ENCODE measurements around the gene CD300C.
"Not testable (repeated sequence)": the region's sequence is repeated elsewhere in the genome, so short reads cannot be mapped to it uniquely, and the experiment has no call there.

Gene CD300C

DNA sequence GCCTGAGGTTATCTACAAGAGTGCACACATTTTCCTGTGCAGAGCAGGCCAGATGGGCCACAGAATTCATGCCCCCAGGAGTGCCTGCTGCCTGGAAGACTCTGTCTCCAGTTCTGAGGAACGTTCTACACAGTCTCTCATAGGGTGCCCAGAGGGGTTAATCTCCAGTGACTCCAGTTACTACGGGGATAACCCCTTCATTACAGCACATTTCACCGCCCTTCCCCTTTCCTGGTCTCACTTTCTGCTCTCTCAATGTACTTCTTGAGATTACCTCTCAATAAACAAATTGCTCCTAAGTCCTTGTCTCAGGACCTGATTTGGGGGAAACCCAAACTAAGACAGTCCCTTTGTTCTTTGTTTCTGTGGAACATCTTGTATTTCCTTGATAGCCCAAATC lies 15.7 kb upstream of the CD300C start:
- DNase-seq (ENCODE audit: low spot score): no peak

DNA sequence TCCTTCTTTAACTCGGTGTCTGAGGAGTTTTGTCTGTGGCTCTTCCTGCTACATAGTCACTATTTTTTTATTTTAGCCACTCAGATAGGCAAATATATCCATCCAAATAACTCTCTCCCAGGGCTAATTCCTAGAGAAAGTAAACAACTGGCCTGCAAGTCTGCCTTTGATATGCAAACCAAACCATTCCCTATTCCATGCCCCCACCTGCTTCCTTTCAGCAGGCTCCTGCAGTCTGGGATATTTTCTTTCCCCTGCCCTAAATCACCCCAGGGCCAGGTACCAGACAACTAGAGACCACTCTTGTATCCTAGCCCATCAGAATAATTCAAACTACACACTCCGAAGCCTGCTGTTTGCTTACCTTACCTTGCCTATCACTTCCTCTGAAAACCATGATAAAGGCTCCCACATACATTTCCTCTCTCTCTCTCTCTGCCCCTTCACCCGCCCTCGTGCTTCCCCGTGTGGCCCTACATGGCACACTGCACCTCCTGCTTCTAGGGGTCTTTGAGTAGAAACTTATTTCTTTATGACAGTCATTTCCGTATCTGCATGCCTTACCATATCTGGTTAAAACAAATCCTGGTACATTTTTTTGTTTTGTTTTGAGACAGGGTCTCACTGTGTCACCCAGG lies 13.1 kb upstream of the CD300C start:
- no peak for DNase-seq (ENCODE audit: low spot score)

DNA sequence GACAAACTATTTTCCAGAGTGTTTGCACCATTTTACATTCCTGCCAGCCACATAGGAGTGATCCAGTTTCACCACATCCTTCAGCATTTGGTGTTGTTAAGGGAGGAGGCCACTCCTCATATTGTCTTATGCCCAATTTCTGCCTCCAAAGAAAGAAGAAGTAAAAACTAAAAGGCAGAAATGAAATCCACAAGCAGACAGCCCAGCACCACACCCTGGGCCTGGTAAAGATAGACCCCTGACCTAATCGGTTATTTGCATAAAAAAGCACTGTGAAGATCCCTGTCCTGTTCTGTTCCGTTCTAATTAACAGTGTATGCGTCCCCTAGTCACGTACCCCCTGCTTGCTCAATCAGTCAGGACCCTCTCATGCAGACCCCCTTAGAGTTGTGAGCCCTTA lies 12.5 kb upstream of the CD300C start:
- DNase-seq (ENCODE audit: low spot score): not testable (repeated sequence)

GRCh38 chr17:74555427-74555940 lies 9.6 kb upstream of the CD300C start:
- no peak for DNase-seq (ENCODE audit: low spot score)

DNA sequence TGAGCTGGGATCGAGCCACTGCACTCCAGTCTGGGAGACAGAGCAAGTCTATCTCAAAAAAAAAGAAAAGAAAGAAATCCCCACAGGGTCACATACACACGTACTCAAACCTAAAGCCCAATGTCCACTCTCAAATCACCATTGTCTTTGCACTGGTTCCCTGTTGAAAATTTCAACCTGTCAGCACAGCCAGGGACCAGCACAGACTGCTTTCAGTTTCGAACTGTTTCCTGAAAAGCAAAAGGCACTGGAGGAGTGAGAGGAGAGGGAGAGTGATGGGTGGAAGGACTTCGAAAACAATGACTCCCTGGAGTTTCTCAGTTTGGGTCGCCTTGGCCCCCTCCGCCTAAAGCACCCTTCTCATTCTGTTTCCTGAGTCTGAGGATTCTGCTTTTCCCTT lies 9.0 kb upstream of the CD300C start:
- DNase-seq (ENCODE audit: low spot score): no peak

GRCh38 chr17:74552037-74552436 lies 6.1 kb upstream of the CD300C start:
- DNase-seq (ENCODE audit: low spot score): peak; percentile 12

DNA sequence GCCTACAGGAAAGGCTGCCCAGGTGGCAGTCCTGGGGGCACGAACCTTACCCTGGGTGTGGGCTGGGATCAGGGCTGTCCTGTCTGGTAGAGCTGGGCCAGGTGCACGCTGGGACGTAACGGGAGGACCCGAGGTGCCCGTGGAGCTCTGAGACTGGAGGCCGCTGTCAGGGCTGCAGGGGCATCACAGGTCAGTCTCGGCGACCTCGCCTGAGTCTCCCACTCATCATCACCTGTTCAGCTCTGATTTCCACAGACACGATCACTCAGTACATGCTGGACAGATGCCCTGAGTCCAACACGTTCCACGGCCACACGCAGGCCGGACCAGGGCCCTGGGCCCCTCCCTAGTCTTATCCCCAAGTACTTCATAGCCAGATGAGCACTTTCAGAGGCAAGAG lies 4.7 kb upstream of the CD300C start:
- DNase-seq (ENCODE audit: low spot score): no peak

GRCh38 chr17:74549343-74549742 lies 3.4 kb upstream of the CD300C start:
- no peak for DNase-seq (ENCODE audit: low spot score)

- no peak for DNase-seq (ENCODE audit: low spot score)
Observed at GRCh38 chr17:74547736-74548135, 1.8 kb upstream of the CD300C start.

DNA sequence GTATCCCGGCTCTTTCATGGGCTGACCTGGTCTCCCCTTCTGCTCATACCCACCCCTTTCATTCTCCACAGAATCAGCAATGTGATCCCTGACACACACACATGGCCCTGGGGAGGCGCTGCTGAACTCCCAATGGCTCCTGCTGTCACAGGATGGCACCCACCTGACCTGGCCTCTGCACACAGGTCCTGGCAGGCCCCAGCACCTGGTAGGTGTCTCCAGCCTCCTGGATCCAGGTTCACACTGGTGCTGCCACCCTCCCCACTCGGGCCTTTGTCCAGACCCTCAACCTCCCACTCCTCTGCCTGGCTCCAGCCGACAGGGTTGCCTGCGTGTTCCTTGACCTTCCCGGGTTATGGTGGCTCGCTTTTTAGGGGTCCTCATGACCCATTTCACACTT lies 1.3 kb upstream of the CD300C start:
- DNase-seq (ENCODE audit: low spot score): no peak

GRCh38 chr17:74546586-74546985 lies 671 bp upstream of the CD300C start:
- no peak for DNase-seq (ENCODE audit: low spot score)

DNA sequence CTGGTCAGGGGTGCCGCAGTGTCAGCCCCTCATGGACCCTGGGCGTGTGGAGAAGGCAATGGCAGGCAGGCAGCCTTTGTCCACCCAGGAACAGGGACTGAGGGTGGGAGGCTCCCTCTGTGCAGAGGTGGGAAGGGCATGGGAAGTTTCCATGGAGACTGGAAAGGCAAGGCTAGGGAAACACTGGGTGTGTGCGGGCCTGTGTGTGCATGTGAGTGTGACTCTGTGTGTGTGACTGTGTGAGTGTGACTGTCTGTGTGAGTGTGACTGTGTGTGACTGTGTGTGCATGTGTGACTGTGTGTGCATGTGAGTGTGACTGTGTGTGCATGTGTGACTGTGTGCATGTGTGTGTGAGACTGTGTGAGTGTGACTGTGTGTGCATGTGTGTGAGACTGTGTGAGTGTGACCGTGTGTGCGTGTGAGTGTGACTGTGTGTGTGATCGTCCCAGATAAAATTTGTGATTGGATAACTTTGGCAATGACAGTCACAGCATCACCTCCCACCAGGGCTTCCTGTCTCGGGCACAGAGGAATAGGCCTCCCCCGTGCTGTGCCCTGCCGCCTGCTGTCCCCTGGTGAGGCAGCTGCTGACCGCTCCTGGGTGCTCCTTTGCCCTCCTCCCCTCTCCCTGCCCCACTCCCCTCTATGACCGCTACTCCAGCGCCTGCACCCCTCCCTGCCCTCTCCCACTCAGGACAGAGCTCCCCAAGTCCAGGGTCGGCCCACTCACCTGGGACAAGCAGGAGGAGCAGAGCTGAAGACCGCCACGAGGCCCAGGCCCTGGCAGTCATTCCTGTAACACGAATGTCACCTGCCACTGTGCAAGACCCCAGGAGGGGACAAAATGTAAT lies 698 bp downstream of the CD300C start:
- DNase-seq (ENCODE audit: low spot score): no peak

DNA sequence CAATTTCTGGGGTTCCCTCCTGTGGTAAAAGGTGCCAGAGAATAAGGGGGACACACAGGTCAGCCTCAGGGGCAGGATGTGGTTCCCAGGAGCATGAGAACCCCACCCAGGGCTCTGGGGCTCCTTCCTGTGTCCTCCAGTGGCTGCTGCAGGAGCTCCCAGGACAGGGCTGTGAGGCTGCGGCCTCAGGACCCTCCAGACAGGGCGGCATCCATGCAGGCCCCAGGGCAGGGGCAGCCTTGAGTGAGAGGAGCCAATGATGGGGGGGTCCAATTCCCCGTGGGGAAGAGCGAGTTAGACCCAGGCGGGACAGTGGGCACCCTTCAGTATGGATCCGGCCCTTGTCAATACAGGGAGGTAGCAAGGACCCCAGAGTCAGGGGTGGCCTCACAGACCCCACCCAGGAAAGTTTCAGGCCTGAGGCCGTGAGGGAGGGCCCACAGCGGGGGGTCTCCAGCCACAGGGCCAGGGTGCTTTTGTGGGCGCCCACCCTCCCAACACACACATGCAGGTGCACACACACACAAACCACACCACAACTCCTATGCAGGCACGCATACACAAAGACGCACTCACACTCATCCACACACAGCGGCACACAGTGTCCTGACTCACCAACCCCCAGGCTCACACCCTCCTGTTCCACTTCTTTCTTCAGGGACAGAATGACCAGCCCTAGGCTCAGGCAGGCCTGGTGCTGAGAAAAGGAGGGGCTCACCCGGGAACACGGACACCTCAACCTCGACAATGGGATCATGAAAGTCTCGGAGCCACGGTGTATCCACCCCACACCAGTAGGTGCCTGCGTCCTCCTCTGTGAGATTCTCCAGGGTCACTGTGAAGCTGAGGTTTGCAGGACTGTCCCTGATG lies 1.8 kb downstream of the CD300C start:
- no peak for DNase-seq (ENCODE audit: low spot score)

DNA sequence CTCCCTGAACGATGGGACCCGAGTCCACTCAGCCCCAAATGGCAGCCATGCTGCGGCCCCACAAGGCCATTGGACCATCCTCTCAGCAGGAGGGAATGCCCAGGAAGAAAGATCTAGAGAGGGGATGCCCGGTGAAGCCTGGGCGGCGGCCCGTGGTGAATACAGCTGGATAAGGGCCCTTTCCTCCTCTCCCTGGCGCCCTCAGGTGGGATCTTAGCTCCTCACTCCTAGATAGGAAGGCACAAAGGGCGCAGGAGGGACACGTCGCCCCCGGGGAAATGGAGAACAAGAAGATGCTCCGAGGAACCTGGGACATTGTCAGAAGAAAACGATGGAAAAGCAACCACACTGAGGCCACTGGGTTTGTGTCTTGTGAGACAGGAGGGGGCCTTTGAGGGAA lies 2.5 kb downstream of the CD300C start:
- DNase-seq (ENCODE audit: low spot score): no peak

- no peak for DNase-seq (ENCODE audit: low spot score)
Observed at GRCh38 chr17:74542727-74543383, 3.1 kb downstream of the CD300C start.

GRCh38 chr17:74542166-74542565 lies 3.7 kb downstream of the CD300C start:
- no peak for DNase-seq (ENCODE audit: low spot score)

- no peak for DNase-seq (ENCODE audit: low spot score)
Observed at GRCh38 chr17:74541176-74542111, 4.5 kb downstream of the CD300C start.

- no peak for DNase-seq (ENCODE audit: low spot score)
Observed at GRCh38 chr17:74539281-74539820, 6.6 kb downstream of the CD300C start.

GRCh38 chr17:74536890-74537289 lies 9.0 kb downstream of the CD300C start:
- no peak for DNase-seq (ENCODE audit: low spot score)

DNA sequence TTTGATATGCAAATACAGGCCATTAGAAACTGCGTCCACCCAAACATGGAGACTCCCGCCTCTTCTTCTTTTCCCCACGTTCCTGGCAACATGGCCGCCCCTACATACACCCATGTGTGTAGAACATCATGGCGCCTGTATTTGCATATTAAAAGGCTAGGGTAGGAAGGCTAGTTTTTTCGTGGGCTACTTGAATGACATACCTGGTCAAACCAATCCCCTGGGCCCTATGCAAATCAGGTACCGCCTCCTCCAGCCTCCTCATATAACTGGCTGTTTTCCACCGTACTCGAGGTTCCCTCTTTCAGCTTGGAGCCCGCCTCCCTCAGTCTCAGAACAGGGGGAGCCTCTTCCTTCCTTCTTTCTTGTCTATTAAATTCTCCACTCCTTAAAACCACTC lies 13.8 kb downstream of the CD300C start:
- DNase-seq (ENCODE audit: low spot score): no peak
